ENCODE results near the gene PDE7B.

The PDE7B gene

GRCh38 chr6:136228814-136229213, 377.3 kb downstream of the PDE7B start:
- no peak for TF ChIP-seq ZNF324 (tag by site-specific recombination; IDR thresholded peaks at IDR 0.05)
- no peak for TF ChIP-seq TSHZ1 (tag by site-specific recombination; IDR thresholded peaks at IDR 0.05; ENCODE audit: borderline replicate concordance)
- TF ChIP-seq PRDM6 (tag by site-specific recombination; IDR thresholded peaks at IDR 0.05): no peak
- TF ChIP-seq ZNF660 (tag by site-specific recombination; IDR thresholded peaks at IDR 0.05): no peak
- TF ChIP-seq ZNF513 (tag by site-specific recombination; IDR thresholded peaks at IDR 0.05): no peak
- no peak for TF ChIP-seq WT1 (tag by site-specific recombination; IDR thresholded peaks at IDR 0.05)
- no peaks in the 10 kb centered on the region for H3K9me3 ChIP-seq (ENCODE audit: control insufficient read depth, insufficient read depth, low read depth, low read length)
- H3K4me1 ChIP-seq (ENCODE audit: control insufficient read depth, insufficient read depth, low read length): no peaks in the 10 kb centered on the region
- POLR2A ChIA-PET: no interaction called here
- H3K4me3 ChIP-seq (ENCODE audit: low read depth, low read length): no peak overlapping the region
- CTCF ChIA-PET: interaction anchor here (0.6 to 1.8 kb wide), 3 partner anchors 293 to 1014 kb away, joined by 3 to 6 read pairs (median 3); no protein-coding TSS in a partner anchor
- H3K27ac ChIP-seq (ENCODE audit: extremely low read depth, low read depth, low read length): no peak overlapping the region
- H3K36me3 ChIP-seq (ENCODE audit: control insufficient read depth in 2 of 2, insufficient read depth in 1 of 2, low read length in 2 of 2): peaks cover 0 to 12% of the 10 kb centered on the region in 2 experiments; a peak in 2 of 3 replicates

- CTCF ChIA-PET: interaction anchor here (0.6 to 2.1 kb wide), 6 partner anchors 87 to 1901 kb away, joined by 3 to 7 read pairs (median 5); no protein-coding TSS in a partner anchor
- H3K4me3 ChIP-seq (ENCODE audit: low read depth, low read length): no peak overlapping the region
- no peaks in the 10 kb centered on the region for H3K9me3 ChIP-seq (ENCODE audit: control insufficient read depth, insufficient read depth, low read depth, low read length)
- POLR2A ChIA-PET: interaction anchor here (0.7 to 1.3 kb wide), 3 partner anchors 20 to 777 kb away, joined by 3 to 11 read pairs (median 5); partner anchors contain the start of gene MTFR2
- no peaks in the 10 kb centered on the region for H3K4me1 ChIP-seq (ENCODE audit: control insufficient read depth, insufficient read depth, low read length)
- H3K36me3 ChIP-seq (ENCODE audit: control insufficient read depth in 2 of 2, insufficient read depth in 1 of 2, low read length in 2 of 2): peaks cover 7 to 20% of the 10 kb centered on the region in 2 experiments; a peak in 2 of 3 replicates
- no peak overlapping the region for H3K27ac ChIP-seq (ENCODE audit: extremely low read depth, low read depth, low read length)
- peak; percentile 90 for TF ChIP-seq ZNF600 (tag by site-specific recombination; IDR thresholded peaks at IDR 0.05)
- no peak for TF ChIP-seq ZNF26 (tag by site-specific recombination; IDR thresholded peaks at IDR 0.05)
- TF ChIP-seq ATF2 (tag by site-specific recombination; IDR thresholded peaks at IDR 0.05; ENCODE audit: low read depth): peak; percentile 97
- TF ChIP-seq ZNF664 (tag by site-specific recombination; IDR thresholded peaks at IDR 0.05): no peak
- no peak for TF ChIP-seq ZNF514 (tag by site-specific recombination; IDR thresholded peaks at IDR 0.05)
- TF ChIP-seq ZNF266 (tag by site-specific recombination; IDR thresholded peaks at IDR 0.05; ENCODE audit: low read depth): no peak
- TF ChIP-seq ZNF214 (tag by site-specific recombination; IDR thresholded peaks at IDR 0.05; ENCODE audit: borderline replicate concordance): no peak
- peak; percentile 89 for TF ChIP-seq SCRT1 (tag by site-specific recombination; IDR thresholded peaks at IDR 0.05; ENCODE audit: borderline replicate concordance)
- TF ChIP-seq ZNF692 (tag by site-specific recombination; IDR thresholded peaks at IDR 0.05): no peak
- TF ChIP-seq TRIM28 (IDR thresholded peaks at IDR 0.05; ENCODE audit: borderline replicate concordance, low read length): no peak; the same call in 1 of the 2 replicates
- TF ChIP-seq ZNF362 (tag by site-specific recombination; IDR thresholded peaks at IDR 0.05): peak; percentile 91
- no peak for TF ChIP-seq ZNF350 (tag by site-specific recombination; IDR thresholded peaks at IDR 0.05)
- TF ChIP-seq ZBTB21 (tag by site-specific recombination; IDR thresholded peaks at IDR 0.05): peak; percentile 95
- TF ChIP-seq SETDB1 (IDR thresholded peaks at IDR 0.05; ENCODE audit: insufficient read length, low read length): peak; percentile 15
Measured at GRCh38 chr6:136230219-136230853, 378.8 kb downstream of the PDE7B start.

Measured in HEK293 (cell line).